CD14-positive monocyte (primary cell): ENCODE data around the gene PAM16. TPM values are rescaled to one million over a fixed set of nuclear protein-coding genes. Genes with fewer than 3 reads are reported as not detected.
A peak's percentile ranks its signal among the peaks of the same experiment; 100 is the strongest.

Experiments
- DNase-seq, 3 donors: peaks; one replicate each; pipeline ENCODE4 v3.0.0-alpha.2; 2011 to 2022
- H2AFZ ChIP-seq: 2 replicates; pipeline ENCODE4 v1.6.0; 2012; ENCODE audit warnings: mild to moderate bottlenecking, low read depth, low read length, inconsistent platforms; ENCODE audit not compliant: insufficient read depth, poor library complexity, severe bottlenecking
- H3K27ac ChIP-seq, 2 donors: 1 replicate in 1 of 2; 2 replicates in 1 of 2; pipeline ENCODE4 v1.5.1; 2012 to 2013; ENCODE audit warnings: low read length in 2 of 2, control low read depth in 1 of 2, inconsistent platforms in 1 of 2, low read depth in 1 of 2, mild to moderate bottlenecking in 1 of 2
- H3K27me3 ChIP-seq, 2 donors: one replicate each; pipeline versions ENCODE4 v1.6.0 to v1.6.1; 2011 to 2013; ENCODE audit warnings: low read length in 2 of 2; ENCODE audit not compliant: control insufficient read depth in 2 of 2, insufficient read depth in 2 of 2
- H3K36me3 ChIP-seq, 2 donors: replicated peaks in 1 of 2; 1 replicate in 1 of 2; 2 replicates in 1 of 2; pipeline versions ENCODE4 v1.5.1 to v1.6.1; 2012 to 2013; ENCODE audit warnings: low read length in 2 of 2, control low read depth in 1 of 2, inconsistent platforms in 1 of 2, mild to moderate bottlenecking in 1 of 2; ENCODE audit not compliant: insufficient read depth in 2 of 2, control insufficient read depth in 1 of 2
- H3K4me1 ChIP-seq, 2 donors: 1 replicate in 1 of 2; 2 replicates in 1 of 2; pipeline versions ENCODE4 v1.5.1 to v1.6.1; 2012 to 2013; ENCODE audit warnings: low read length in 2 of 2, control low read depth in 1 of 2, inconsistent platforms in 1 of 2, mild to moderate bottlenecking in 1 of 2, moderate library complexity in 1 of 2; ENCODE audit not compliant: insufficient read depth in 2 of 2, control insufficient read depth in 1 of 2
- H3K4me2 ChIP-seq: replicated peaks from 2 replicates; pipeline ENCODE3; 2012; ENCODE audit warnings: low read length, moderate library complexity, mild to moderate bottlenecking; ENCODE audit not compliant: poor library complexity, severe bottlenecking; ENCODE audit errors: extremely low read depth
- H3K4me3 ChIP-seq, 3 experiments: fragments of 200-600 bp in 1 of 3; sonication (generic) in 1 of 3; replicated peaks in 1 of 3; 1 replicate in 2 of 3; 2 replicates in 1 of 3; pipeline ENCODE4 v1.5.1; 2011 to 2013; ENCODE audit warnings: low read length in 3 of 3, mild to moderate bottlenecking in 3 of 3, control low read depth in 2 of 3, low read depth in 2 of 3, inconsistent platforms in 1 of 3, moderate library complexity in 1 of 3
- H3K79me2 ChIP-seq: 2 replicates; pipeline ENCODE4 v1.6.0; 2012; ENCODE audit warnings: mild to moderate bottlenecking, control low read depth, inconsistent platforms, low read length, moderate library complexity; ENCODE audit not compliant: insufficient read depth
- H3K9ac ChIP-seq: 2 replicates; pipeline ENCODE4 v1.6.0; 2017; ENCODE audit warnings: low read length, mild to moderate bottlenecking; ENCODE audit not compliant: insufficient read depth, poor library complexity, severe bottlenecking
- H3K9me3 ChIP-seq, 2 donors: replicated peaks in 1 of 2; 1 replicate in 1 of 2; 2 replicates in 1 of 2; pipeline versions ENCODE4 v1.5.1 to v1.6.1; 2012 to 2013; ENCODE audit warnings: low read length in 2 of 2, control low read depth in 1 of 2; ENCODE audit not compliant: control insufficient read depth in 1 of 2, insufficient read depth in 1 of 2
- H4K20me1 ChIP-seq: 2 replicates; pipeline ENCODE4 v1.6.0; 2012; ENCODE audit warnings: mild to moderate bottlenecking, low read length, control low read depth, moderate library complexity; ENCODE audit not compliant: insufficient read depth
- H3K27ac Mint-ChIP-seq, 7 donors: one replicate each; pipeline ENCODE4 v1.8.0; 2020; ENCODE audit warnings: mild to moderate bottlenecking in 7 of 7, mixed read lengths in 7 of 7, moderate library complexity in 6 of 7, inconsistent platforms in 2 of 7
- H3K27me3 Mint-ChIP-seq, 3 donors: one replicate each; pipeline ENCODE4 v1.8.0; 2021 to 2022; ENCODE audit warnings: low read depth in 3 of 3, mild to moderate bottlenecking in 3 of 3, mixed read lengths in 3 of 3, moderate library complexity in 3 of 3, inconsistent platforms in 1 of 3
- H3K36me3 Mint-ChIP-seq, 2 donors: one replicate each; pipeline ENCODE4 v1.8.0; 2020; ENCODE audit warnings: mixed read lengths in 2 of 2, inconsistent platforms in 1 of 2, mild to moderate bottlenecking in 1 of 2
- H3K4me1 Mint-ChIP-seq: one replicate; pipeline ENCODE4 v1.8.0; 2020; ENCODE audit warnings: mild to moderate bottlenecking, mixed read lengths
- H3K4me3 Mint-ChIP-seq, 2 donors: one replicate each; pipeline ENCODE4 v1.8.0; 2020; ENCODE audit warnings: mild to moderate bottlenecking in 2 of 2, mixed read lengths in 2 of 2, moderate library complexity in 1 of 2
- H3K9me3 Mint-ChIP-seq, 7 donors: one replicate each; pipeline ENCODE4 v1.8.0; 2020 to 2022; ENCODE audit warnings: mixed read lengths in 7 of 7, mild to moderate bottlenecking in 6 of 7, moderate library complexity in 6 of 7, inconsistent platforms in 2 of 7
- WGBS: methylation state at CpG from one replicate; pipeline ENCODE4 v1.1.5; 2013; ENCODE audit warnings: missing lambda C conversion rate; ENCODE audit not compliant: insufficient coverage; 5-methylcytosine and 5-hydroxymethylcytosine counted together
- intact Hi-C, 2 donors: fragments of 100-400 bp; cut with micrococcal nuclease; formaldehyde crosslinking; loops; one replicate each; pipeline versions ENCODE4 v1.15.0 to v1.15.1; 2023
- polyA plus RNA-seq, 3 donors: library from polyadenylated mRNA; depleted of rRNA in 1 of 3; unstranded in 2 of 3; stranded (reverse) in 1 of 3; fragments of 300-500 nt in 2 of 3; fragments of >200 nt in 1 of 3; fragmentation: Illumina TruSeq in 2 of 3; gene quantifications; 1 replicate in 2 of 3; 2 replicates in 1 of 3; pipeline ENCODE4 v1.2.3, GENCODE V29; 2012 to 2021
- TF ChIP-seq, protein P1 (sequence below): fragments of 200-600 bp; IDR thresholded peaks from one replicate; pipeline ENCODE4 v1.8.0; 2022; ENCODE audit warnings: antibody characterized with exemption, mild to moderate bottlenecking

Gene PAM16
- polyA plus RNA-seq, 3 donors, result 34.3 to 37.6 (median 34.7) TPM

DNA sequence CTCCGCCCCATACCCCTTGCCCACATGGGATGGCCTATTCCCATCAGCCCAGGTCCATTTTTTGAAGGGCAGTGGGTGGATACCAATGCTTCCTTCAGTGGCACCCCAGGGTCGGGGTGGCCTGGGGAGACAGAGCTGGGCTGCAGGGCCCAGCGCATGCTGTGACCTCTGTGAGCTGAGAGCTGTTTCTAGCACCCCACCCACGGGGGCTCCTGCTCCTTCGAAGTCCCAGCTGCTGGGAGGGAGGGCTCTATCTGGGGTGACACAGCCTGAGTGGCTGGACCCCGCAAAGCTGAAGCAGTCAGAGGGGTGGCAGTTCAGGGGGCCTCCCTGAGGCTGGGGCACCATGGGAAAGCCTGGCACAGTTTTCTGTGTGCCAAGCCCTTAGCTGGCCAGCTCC is 10.7 kb downstream of the PAM16 start:
- Mint-ChIP-seq H3K27ac (no peak overlapping the region), H3K27me3 (peaks cover 0 to 2% (median 2%) of the 10 kb centered on the region in 3 donors), H3K36me3 (peaks cover 28 to 42% of the 10 kb centered on the region in 2 donors), H3K9me3 (peaks cover 0 to 2% (median 0%) of the 10 kb centered on the region in 7 donors), H3K4me3 (no peak overlapping the region), H3K4me1 (peaks cover 8% of the 10 kb centered on the region)
- no peak overlapping the region for H3K4me3 ChIP-seq
- WGBS, result 98% methylated on average over 5 of the region's 6 CpGs
- no peaks in the 10 kb centered on the region for H3K9me3 ChIP-seq
- TF ChIP-seq, protein P1, sequence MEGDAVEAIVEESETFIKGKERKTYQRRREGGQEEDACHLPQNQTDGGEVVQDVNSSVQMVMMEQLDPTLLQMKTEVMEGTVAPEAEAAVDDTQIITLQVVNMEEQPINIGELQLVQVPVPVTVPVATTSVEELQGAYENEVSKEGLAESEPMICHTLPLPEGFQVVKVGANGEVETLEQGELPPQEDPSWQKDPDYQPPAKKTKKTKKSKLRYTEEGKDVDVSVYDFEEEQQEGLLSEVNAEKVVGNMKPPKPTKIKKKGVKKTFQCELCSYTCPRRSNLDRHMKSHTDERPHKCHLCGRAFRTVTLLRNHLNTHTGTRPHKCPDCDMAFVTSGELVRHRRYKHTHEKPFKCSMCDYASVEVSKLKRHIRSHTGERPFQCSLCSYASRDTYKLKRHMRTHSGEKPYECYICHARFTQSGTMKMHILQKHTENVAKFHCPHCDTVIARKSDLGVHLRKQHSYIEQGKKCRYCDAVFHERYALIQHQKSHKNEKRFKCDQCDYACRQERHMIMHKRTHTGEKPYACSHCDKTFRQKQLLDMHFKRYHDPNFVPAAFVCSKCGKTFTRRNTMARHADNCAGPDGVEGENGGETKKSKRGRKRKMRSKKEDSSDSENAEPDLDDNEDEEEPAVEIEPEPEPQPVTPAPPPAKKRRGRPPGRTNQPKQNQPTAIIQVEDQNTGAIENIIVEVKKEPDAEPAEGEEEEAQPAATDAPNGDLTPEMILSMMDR, result no peak
- H3K4me2 ChIP-seq, result no peak overlapping the region
- peaks cover 28% of the 10 kb centered on the region for H3K79me2 ChIP-seq
- H2AFZ ChIP-seq, result no peak overlapping the region
- no peaks in the 10 kb centered on the region for H3K27me3 ChIP-seq
- no peak overlapping the region for H3K27ac ChIP-seq
- peaks cover 46 to 48% of the 10 kb centered on the region in 2 donors for H3K36me3 ChIP-seq
- no peak for DNase-seq
- H3K9ac ChIP-seq, result no peak overlapping the region
- intact Hi-C loops, result no loop called here
- H3K4me1 ChIP-seq, result peaks cover 8 to 12% of the 10 kb centered on the region in 2 donors
- H4K20me1 ChIP-seq, result peaks cover 39% of the 10 kb centered on the region

DNA sequence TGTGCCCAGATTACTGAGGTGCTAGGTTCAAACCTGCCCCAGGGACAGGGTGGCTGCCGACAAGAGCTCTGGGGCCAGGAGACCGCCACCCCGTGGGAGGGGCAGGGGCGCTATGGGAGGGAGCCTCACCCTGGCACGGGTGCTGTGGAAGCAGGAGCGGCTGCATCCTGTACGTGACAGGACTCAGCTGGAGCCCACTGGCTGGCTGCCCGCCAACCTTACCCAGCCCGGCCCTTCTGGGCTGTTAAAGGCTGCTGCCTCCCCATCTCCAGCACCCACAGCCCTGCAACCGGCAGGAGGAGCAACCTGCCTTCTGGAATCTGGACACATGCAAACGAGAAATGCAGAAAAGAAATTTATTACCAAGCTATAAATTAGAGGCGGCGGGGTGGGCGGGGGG is 11.2 kb downstream of the PAM16 start:
- intact Hi-C loops, result no loop called here

More for the DNA sequence above, 11.2 kb downstream of the PAM16 start:
- TF ChIP-seq, protein P1, result no peak
- H3K4me2 ChIP-seq, result no peak overlapping the region
- no peak overlapping the region for H3K27ac ChIP-seq
- H3K27me3 ChIP-seq, result no peaks in the 10 kb centered on the region
- Mint-ChIP-seq H3K27ac (peak overlapping the region in 1 of 7 donors; percentile 52), H3K27me3 (peaks cover 0 to 3% (median 2%) of the 10 kb centered on the region in 3 donors), H3K4me3 (no peak overlapping the region), H3K9me3 (peaks cover 0 to 2% (median 0%) of the 10 kb centered on the region in 7 donors), H3K36me3 (peaks cover 28 to 42% of the 10 kb centered on the region in 2 donors), H3K4me1 (peaks cover 3% of the 10 kb centered on the region)
- no peak overlapping the region for H3K9ac ChIP-seq
- H3K4me3 ChIP-seq, result no peak overlapping the region
- H3K4me1 ChIP-seq, result peaks cover 2 to 7% of the 10 kb centered on the region in 2 donors
- H3K9me3 ChIP-seq, result no peaks in the 10 kb centered on the region
- peaks cover 23% of the 10 kb centered on the region for H3K79me2 ChIP-seq
- WGBS, result 61% methylated on average over 14 of the region's 14 CpGs
- no peak for DNase-seq
- peaks cover 46 to 48% of the 10 kb centered on the region in 2 donors for H3K36me3 ChIP-seq
- H2AFZ ChIP-seq, result no peak overlapping the region
- peaks cover 33% of the 10 kb centered on the region for H4K20me1 ChIP-seq
